BJ (cell line): ENCODE results near the gene P2RX5. TPM values are rescaled to one million over a fixed set of nuclear protein-coding genes. Genes with fewer than 3 reads are reported as not detected.

Source experiments
- CTCF ChIA-PET: fragments of 350-600 bp; formaldehyde crosslinking; extraction: SDS; loops from one replicate; lab custom pipeline; 2021; ENCODE audit warnings: antibody characterized with exemption, inconsistent platforms; lab: Yijun Ruan, JAX
- POLR2A ChIA-PET: fragments of 300-600 bp; sonication (Branson Sonifier 250); formaldehyde crosslinking; extraction: SDS; loops from one replicate; lab custom pipeline; 2021; ENCODE audit warnings: antibody characterized with exemption; lab: Charles Lee
- DNase-seq: peaks from one replicate; pipeline ENCODE4 v3.0.0-alpha.2; 2011; ENCODE audit warnings: low read depth
- H3K27me3 ChIP-seq: 2 replicates; pipeline ENCODE4 v1.6.0; 2011; ENCODE audit warnings: low read length; ENCODE audit not compliant: control insufficient read depth, insufficient read depth
- H3K36me3 ChIP-seq: 2 replicates; pipeline ENCODE4 v1.5.1; 2011; ENCODE audit warnings: low read length; ENCODE audit not compliant: control insufficient read depth, insufficient read depth
- H3K4me3 ChIP-seq: 2 replicates; pipeline ENCODE4 v1.5.1; 2011; ENCODE audit warnings: low read depth, mild to moderate bottlenecking, control low read depth, low read length
- polyA plus RNA-seq: library from polyadenylated mRNA; depleted of rRNA; stranded (reverse); fragments of >200 nt; gene quantifications from 2 replicates; pipeline ENCODE4 v1.2.3, GENCODE V29; 2011
- TF ChIP-seq, protein P1 (sequence below): IDR thresholded peaks from 2 replicates; pipeline ENCODE4 v1.5.1; 2011; ENCODE audit warnings: low read depth, mild to moderate bottlenecking, control low read depth, inconsistent platforms, low read length, moderate library complexity; ENCODE audit not compliant: insufficient read depth

P2RX5 gene
- polyA plus RNA-seq, 1 experiment: 6.5 TPM

DNA sequence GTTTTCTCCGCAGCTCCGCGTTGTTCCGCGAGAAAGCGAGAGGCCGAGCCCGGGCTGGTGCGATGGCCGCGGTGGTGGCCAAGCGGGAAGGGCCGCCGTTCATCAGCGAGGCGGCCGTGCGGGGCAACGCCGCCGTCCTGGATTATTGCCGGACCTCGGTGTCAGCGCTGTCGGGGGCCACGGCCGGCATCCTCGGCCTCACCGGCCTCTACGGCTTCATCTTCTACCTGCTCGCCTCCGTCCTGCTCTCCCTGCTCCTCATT lies 26.9 kb downstream of the P2RX5 start:
- ChIA-PET CTCF (no interaction called here), POLR2A (no interaction called here)
- DNase-seq: no peak
- no peaks in the 10 kb centered on the region for H3K27me3 ChIP-seq
- TF ChIP-seq, protein P1, sequence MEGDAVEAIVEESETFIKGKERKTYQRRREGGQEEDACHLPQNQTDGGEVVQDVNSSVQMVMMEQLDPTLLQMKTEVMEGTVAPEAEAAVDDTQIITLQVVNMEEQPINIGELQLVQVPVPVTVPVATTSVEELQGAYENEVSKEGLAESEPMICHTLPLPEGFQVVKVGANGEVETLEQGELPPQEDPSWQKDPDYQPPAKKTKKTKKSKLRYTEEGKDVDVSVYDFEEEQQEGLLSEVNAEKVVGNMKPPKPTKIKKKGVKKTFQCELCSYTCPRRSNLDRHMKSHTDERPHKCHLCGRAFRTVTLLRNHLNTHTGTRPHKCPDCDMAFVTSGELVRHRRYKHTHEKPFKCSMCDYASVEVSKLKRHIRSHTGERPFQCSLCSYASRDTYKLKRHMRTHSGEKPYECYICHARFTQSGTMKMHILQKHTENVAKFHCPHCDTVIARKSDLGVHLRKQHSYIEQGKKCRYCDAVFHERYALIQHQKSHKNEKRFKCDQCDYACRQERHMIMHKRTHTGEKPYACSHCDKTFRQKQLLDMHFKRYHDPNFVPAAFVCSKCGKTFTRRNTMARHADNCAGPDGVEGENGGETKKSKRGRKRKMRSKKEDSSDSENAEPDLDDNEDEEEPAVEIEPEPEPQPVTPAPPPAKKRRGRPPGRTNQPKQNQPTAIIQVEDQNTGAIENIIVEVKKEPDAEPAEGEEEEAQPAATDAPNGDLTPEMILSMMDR: no peak
- H3K36me3 ChIP-seq: peaks cover 14% of the 10 kb centered on the region
- H3K4me3 ChIP-seq: peak overlapping the region; percentile 99

DNA sequence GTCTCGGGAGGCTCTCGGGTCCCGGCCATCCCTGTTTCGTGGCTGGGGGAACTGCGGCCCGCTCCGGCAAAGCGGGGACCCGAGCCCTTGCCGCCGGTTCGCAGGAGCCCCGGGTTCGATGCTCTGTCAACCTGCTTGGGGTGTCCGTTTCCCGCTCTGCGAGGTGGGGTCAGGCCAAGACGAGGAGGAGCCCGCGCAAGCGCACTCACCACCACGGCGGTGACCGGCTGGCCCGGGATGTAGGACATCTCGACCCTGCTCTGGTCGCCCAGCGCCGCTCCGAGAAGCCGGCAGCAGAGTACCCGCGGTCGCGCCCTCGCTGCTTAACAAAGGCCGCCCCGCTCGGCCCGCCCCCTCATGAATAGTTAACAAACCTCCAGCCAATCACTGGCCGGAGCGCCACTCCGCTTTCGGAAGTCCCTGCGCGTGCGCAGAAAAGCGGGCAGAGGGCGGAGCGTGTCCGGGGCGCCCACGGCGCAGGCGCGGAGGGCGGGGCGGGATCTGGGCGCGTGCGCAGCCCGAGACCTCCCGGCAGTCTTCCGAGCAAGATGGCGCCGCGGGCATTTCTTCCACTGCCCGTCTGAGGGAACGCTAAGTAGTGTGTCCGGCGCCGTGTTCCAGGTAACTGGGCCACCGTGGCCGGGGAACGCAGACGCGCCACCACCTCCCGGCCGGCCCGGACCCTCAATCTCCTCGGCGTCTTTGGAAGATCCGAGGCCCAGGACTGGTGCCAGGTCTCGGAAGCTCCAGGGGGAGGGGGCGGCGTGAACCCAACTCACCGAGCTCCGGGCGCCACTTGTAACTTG lies 27.5 kb downstream of the P2RX5 start, which contains the start of the genes EMC6 and TAX1BP3:
EMC6 (plus strand) TSS at position 534 of the 806 bp plus-strand sequence. CDS start 335 bp downstream, outside the sequence.
TAX1BP3 (minus strand) TSS at position 300 of the 806 bp plus-strand sequence; CDS start at position 248, 52 bp downstream.
- DNase-seq: peak; percentile 87
- TF ChIP-seq, protein P1: no peak
- POLR2A ChIA-PET: interaction anchor here (0.7 kb wide), 1 partner anchor 86 kb away, joined by 4 read pairs; no protein-coding TSS in a partner anchor
- Histone ChIP-seq H3K27me3 (no peaks in the 10 kb centered on the region), H3K36me3 (peaks cover 19% of the 10 kb centered on the region), H3K4me3 (peak within 1 kb of the TSS; percentile 99)
- CTCF ChIA-PET: interaction anchor here (0.6 to 1.4 kb wide), 4 partner anchors 15 to 1398 kb away, joined by 3 to 4 read pairs (median 4); no protein-coding TSS in a partner anchor

DNA sequence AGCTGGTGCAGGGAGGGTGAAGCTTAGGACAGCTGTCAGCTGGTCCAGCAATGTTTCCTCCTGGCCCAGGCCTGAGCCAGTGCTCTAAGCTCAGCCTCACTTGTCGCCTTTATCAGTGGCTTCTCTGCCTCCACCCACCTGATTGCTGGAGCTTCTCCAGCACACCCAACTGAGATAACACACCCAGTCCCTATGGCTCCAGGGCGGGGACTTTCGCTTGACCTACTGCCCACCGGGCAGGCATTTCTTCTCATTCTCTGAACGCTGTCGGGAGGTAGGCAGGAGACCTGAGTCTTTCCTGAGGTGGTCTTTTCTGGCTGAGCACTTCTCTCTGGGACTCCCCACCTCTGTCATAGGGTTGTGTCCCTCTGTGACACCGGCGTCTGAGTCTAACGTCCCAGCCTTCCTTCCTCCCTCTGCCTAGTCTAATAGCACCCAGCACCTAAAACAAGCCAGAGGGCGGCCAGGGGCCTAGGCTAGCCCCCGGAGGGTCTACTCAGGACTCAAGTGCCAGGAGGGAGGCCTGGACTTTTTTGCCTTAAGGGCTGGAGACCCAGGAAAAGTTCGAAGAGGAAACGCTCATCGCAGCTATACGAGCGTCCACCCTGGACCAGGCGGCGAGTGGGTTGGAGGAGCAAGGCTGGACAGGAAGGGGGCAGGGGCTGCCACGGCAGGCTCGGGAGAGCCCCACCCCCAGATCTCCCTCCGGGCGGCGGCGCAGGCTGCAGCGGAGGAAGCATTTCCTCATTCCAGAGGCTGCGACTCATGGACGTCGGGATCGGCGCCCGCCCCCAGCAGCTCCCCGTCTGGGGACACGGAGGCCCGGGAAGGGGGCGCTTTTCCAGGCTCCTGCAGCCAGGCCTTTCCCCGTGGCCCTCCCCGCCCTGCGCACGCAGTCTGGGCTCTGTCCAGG lies 28.3 kb downstream of the P2RX5 start:
- ChIA-PET CTCF (interaction anchor here (0.6 to 1.4 kb wide), 6 partner anchors 9 to 1398 kb away, joined by 3 to 4 read pairs (median 4); no protein-coding TSS in a partner anchor), POLR2A (interaction anchor here (0.7 kb wide), 1 partner anchor 86 kb away, joined by 4 read pairs; no protein-coding TSS in a partner anchor)
- Histone ChIP-seq H3K27me3 (no peaks in the 10 kb centered on the region), H3K4me3 (peak overlapping the region; percentile 99), H3K36me3 (peaks cover 24% of the 10 kb centered on the region)
- TF ChIP-seq, protein P1: 0 out of 2 replicates have a peak, but pooled peaks have one; percentile 9
- peak; percentile 62 for DNase-seq

DNA sequence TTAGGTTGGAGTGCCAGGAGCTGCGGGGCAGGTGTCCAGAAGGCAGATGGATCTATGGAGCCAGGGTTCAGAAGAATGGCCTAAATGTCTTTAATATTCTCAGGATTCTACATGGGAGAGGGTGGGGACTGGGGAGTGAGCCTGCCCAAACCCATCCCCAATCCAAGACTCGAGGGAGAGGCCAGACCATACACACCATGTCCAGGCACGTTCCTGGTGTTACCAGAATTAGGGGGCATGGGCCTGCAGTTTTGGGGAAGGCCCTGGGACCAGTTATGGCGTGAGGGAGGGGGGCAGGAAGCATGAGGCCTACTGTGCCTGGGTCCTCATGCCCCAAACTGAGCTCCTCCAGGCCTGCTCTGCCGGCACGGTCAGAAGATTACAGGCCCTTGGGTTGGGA lies 29.4 kb downstream of the P2RX5 start:
- H3K27me3 ChIP-seq: no peaks in the 10 kb centered on the region
- ChIA-PET CTCF (interaction anchor here (1.1 kb wide), 1 partner anchor 16 kb away, joined by 3 read pairs; no protein-coding TSS in a partner anchor), POLR2A (no interaction called here)
- no peak for DNase-seq
- H3K36me3 ChIP-seq: peaks cover 27% of the 10 kb centered on the region
- TF ChIP-seq, protein P1: no peak
- peak overlapping the region; percentile 4; the same call in 1 of the 2 replicates for H3K4me3 ChIP-seq
